ENCODE data around the gene PGLYRP2.

- TF ChIP-seq POLR2A (IDR thresholded peaks at IDR 0.05; ENCODE audit: low read depth, low read length) (no peak), TAF1 (IDR thresholded peaks at IDR 0.05; ENCODE audit: borderline replicate concordance, low read depth, low read length) (no peak), POLR2AphosphoS5 (IDR thresholded peaks at IDR 0.05; ENCODE audit: low read depth, low read length) (no peak)
These were observed 37.1 kb upstream of the PGLYRP2 start for GRCh38 chr19:15516363-15516762.
